Measurements from ENCODE around the gene KCND3.

The KCND3 gene

GRCh38 chr1:111758373-111758772 is 231.1 kb downstream of the KCND3 start:
- DNase-seq (ENCODE audit: low spot score) = no peak
- Histone ChIP-seq H3K23ac (ENCODE audit: low read depth, low read length, poor library complexity) (no peak overlapping the region), H3K4me1 (ENCODE audit: control insufficient read depth in 2 of 2, insufficient read depth in 1 of 2, low read depth in 1 of 2, low read length in 2 of 2) (peaks cover 5 to 11% of the 10 kb centered on the region in 2 donors), H2BK5ac (ENCODE audit: low read length) (no peak overlapping the region), H4K91ac (ENCODE audit: low read depth, low read length, poor library complexity) (no peak overlapping the region), H3K36me3 (replicated peaks in 1 of 2; ENCODE audit: control insufficient read depth in 2 of 2, insufficient read depth in 2 of 2, low read length in 2 of 2) (peaks cover 12 to 67% of the 10 kb centered on the region in 2 donors), H2BK15ac (ENCODE audit: low read length) (no peak overlapping the region), H3K27me3 (ENCODE audit: control insufficient read depth in 3 of 3, insufficient read depth in 3 of 3, low read depth in 1 of 3, low read length in 3 of 3) (no peaks in the 10 kb centered on the region), H3K27ac (replicated peaks; ENCODE audit: low read length) (no peak overlapping the region), H3K18ac (ENCODE audit: low read length) (no peak overlapping the region), H3K4me2 (ENCODE audit: insufficient read depth, low read length, poor library complexity, severe bottlenecking) (no peak overlapping the region), H3K9ac (ENCODE audit: low read depth, low read length, poor library complexity) (no peak overlapping the region), H3K4me3 (ENCODE audit: low read length in 2 of 2) (no peak overlapping the region), H2BK12ac (ENCODE audit: low read length) (no peak overlapping the region), H2BK120ac (ENCODE audit: low read depth, low read length) (no peak overlapping the region), H3K14ac (ENCODE audit: low read length) (no peak overlapping the region), H3K4ac (ENCODE audit: low read length) (no peak overlapping the region), H2AK5ac (ENCODE audit: low read depth, low read length) (no peak overlapping the region), H3K79me1 (ENCODE audit: low read depth, low read length) (no peaks in the 10 kb centered on the region), H4K8ac (ENCODE audit: low read depth, low read length) (no peak overlapping the region), H2AFZ (ENCODE audit: low read length) (no peak overlapping the region), H3K9me3 (replicated peaks in 1 of 2; ENCODE audit: control insufficient read depth in 2 of 2, insufficient read depth in 1 of 2, low read depth in 1 of 2, low read length in 2 of 2) (no peaks in the 10 kb centered on the region)
- WGBS, 2 donors (ENCODE audit: extremely low coverage in 2 of 2, insufficient read length in 2 of 2, insufficient replicate concordance in 1 of 2) = no CpG with 5 or more reads among the region's 2 CpGs

GRCh38 chr1:111756124-111756513 is 233.3 kb downstream of the KCND3 start:
- Histone ChIP-seq H2AK5ac (ENCODE audit: low read depth, low read length) (no peak overlapping the region), H3K27me3 (ENCODE audit: control insufficient read depth in 3 of 3, insufficient read depth in 3 of 3, low read depth in 1 of 3, low read length in 3 of 3) (no peaks in the 10 kb centered on the region), H3K4me3 (ENCODE audit: low read length in 2 of 2) (peak overlapping the region; percentile 87 to 91), H4K91ac (ENCODE audit: low read depth, low read length, poor library complexity) (no peak overlapping the region), H3K9me3 (replicated peaks in 1 of 2; ENCODE audit: control insufficient read depth in 2 of 2, insufficient read depth in 1 of 2, low read depth in 1 of 2, low read length in 2 of 2) (no peaks in the 10 kb centered on the region), H2BK5ac (ENCODE audit: low read length) (peak overlapping the region; percentile 19), H3K36me3 (replicated peaks in 1 of 2; ENCODE audit: control insufficient read depth in 2 of 2, insufficient read depth in 2 of 2, low read length in 2 of 2) (peaks cover 4 to 44% of the 10 kb centered on the region in 2 donors), H3K23ac (ENCODE audit: low read depth, low read length, poor library complexity) (peak overlapping the region; percentile 67), H3K14ac (ENCODE audit: low read length) (no peak overlapping the region), H2BK12ac (ENCODE audit: low read length) (no peak overlapping the region), H2BK120ac (ENCODE audit: low read depth, low read length) (no peak overlapping the region), H3K18ac (ENCODE audit: low read length) (peak overlapping the region; percentile 98), H2BK15ac (ENCODE audit: low read length) (no peak overlapping the region), H3K4me1 (ENCODE audit: control insufficient read depth in 2 of 2, insufficient read depth in 1 of 2, low read depth in 1 of 2, low read length in 2 of 2) (peaks cover 5 to 11% of the 10 kb centered on the region in 2 donors), H3K9ac (ENCODE audit: low read depth, low read length, poor library complexity) (peak overlapping the region; percentile 89), H2AFZ (ENCODE audit: low read length) (peak overlapping the region; percentile 92), H4K8ac (ENCODE audit: low read depth, low read length) (no peak overlapping the region), H3K79me1 (ENCODE audit: low read depth, low read length) (no peaks in the 10 kb centered on the region), H3K4me2 (ENCODE audit: insufficient read depth, low read length, poor library complexity, severe bottlenecking) (peak overlapping the region; percentile 41), H3K27ac (replicated peaks; ENCODE audit: low read length) (peak overlapping the region; percentile 98), H3K4ac (ENCODE audit: low read length) (no peak overlapping the region)
- no peak for DNase-seq (ENCODE audit: low spot score)
- no CpG with 5 or more reads among the region's 35 CpGs for WGBS, 2 donors (ENCODE audit: extremely low coverage in 2 of 2, insufficient read length in 2 of 2, insufficient replicate concordance in 1 of 2)

DNA sequence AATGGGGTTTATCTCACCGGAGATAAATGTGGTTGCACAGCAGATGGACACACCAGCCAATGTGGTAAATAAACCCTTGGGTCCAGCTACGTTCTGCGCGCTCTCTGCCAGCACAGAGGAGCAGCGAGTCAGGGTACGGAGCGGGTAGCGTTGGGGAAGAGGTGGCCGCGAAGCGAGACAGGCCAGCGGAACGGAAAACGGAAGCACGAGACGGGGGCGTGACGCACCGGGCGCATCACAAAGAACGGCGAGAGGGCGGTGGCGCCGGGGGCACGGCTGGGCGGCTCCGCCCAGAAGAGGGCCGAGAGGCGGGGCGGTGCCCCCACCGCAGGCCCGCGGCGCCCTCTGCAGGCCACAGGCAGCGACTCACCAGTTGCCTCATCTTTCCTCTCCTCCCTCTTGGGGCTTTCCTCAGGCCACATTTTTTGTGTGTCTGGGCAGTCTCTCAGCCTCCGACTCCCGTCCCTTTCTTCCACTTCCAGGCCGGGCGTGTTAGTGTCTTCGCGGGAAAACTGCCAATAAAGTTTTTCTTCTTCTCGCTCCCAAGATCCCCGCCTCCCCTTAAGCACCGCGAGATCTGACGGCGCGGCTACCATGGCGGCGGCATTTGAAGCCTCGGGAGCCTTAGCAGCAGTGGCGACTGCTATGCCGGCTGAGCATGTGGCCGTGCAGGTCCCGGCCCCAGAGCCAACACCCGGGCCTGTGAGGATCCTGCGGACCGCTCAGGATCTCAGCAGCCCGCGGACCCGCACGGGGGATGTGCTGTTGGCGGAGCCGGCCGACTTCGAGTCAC is 233.9 kb downstream of the KCND3 start, which contains the start of gene DDX20:
DDX20 (plus strand) TSS at position 571 of the 793 bp plus-strand sequence; CDS start at position 595, 24 bp downstream.
- no peak within 1 kb of the TSS for H2AK5ac ChIP-seq (ENCODE audit: low read depth, low read length)
- peak within 1 kb of the TSS; percentile 92 for H2AFZ ChIP-seq (ENCODE audit: low read length)
- peak within 1 kb of the TSS; percentile 98 for H3K18ac ChIP-seq (ENCODE audit: low read length)
- peak within 1 kb of the TSS; percentile 67 for H3K23ac ChIP-seq (ENCODE audit: low read depth, low read length, poor library complexity)
- H3K79me1 ChIP-seq (ENCODE audit: low read depth, low read length) = no peaks in the 10 kb centered on the region
- H3K9me3 ChIP-seq (replicated peaks in 1 of 2; ENCODE audit: control insufficient read depth in 2 of 2, insufficient read depth in 1 of 2, low read depth in 1 of 2, low read length in 2 of 2) = no peaks in the 10 kb centered on the region
- no peak within 1 kb of the TSS for H2BK120ac ChIP-seq (ENCODE audit: low read depth, low read length)
- peak within 1 kb of the TSS; percentile 98 for H3K9ac ChIP-seq (ENCODE audit: low read depth, low read length, poor library complexity)
- peak within 1 kb of the TSS; percentile 98 for H3K27ac ChIP-seq (replicated peaks; ENCODE audit: low read length)
- peaks cover 7 to 11% of the 10 kb centered on the region in 2 donors for H3K4me1 ChIP-seq (ENCODE audit: control insufficient read depth in 2 of 2, insufficient read depth in 1 of 2, low read depth in 1 of 2, low read length in 2 of 2)
- no peak within 1 kb of the TSS for H4K8ac ChIP-seq (ENCODE audit: low read depth, low read length)
- no peak within 1 kb of the TSS for H2BK15ac ChIP-seq (ENCODE audit: low read length)
- H3K4me3 ChIP-seq (ENCODE audit: low read length in 2 of 2) = peak within 1 kb of the TSS; percentile 87 to 91
- H3K4ac ChIP-seq (ENCODE audit: low read length) = peak within 1 kb of the TSS; percentile 56
- H3K14ac ChIP-seq (ENCODE audit: low read length) = peak within 1 kb of the TSS; percentile 41
- H3K36me3 ChIP-seq (replicated peaks in 1 of 2; ENCODE audit: control insufficient read depth in 2 of 2, insufficient read depth in 2 of 2, low read length in 2 of 2) = peaks cover 2 to 38% of the 10 kb centered on the region in 2 donors
- H3K27me3 ChIP-seq (ENCODE audit: control insufficient read depth in 3 of 3, insufficient read depth in 3 of 3, low read depth in 1 of 3, low read length in 3 of 3) = no peaks in the 10 kb centered on the region
- DNase-seq (ENCODE audit: low spot score) = peak; percentile 95
- H3K4me2 ChIP-seq (ENCODE audit: insufficient read depth, low read length, poor library complexity, severe bottlenecking) = peak within 1 kb of the TSS; percentile 80
- H2BK5ac ChIP-seq (ENCODE audit: low read length) = peak within 1 kb of the TSS; percentile 19
- H4K91ac ChIP-seq (ENCODE audit: low read depth, low read length, poor library complexity) = peak within 1 kb of the TSS; percentile 96
- no CpG with 5 or more reads among the region's 67 CpGs for WGBS, 2 donors (ENCODE audit: extremely low coverage in 2 of 2, insufficient read length in 2 of 2, insufficient replicate concordance in 1 of 2)
- H2BK12ac ChIP-seq (ENCODE audit: low read length) = no peak within 1 kb of the TSS

DNA sequence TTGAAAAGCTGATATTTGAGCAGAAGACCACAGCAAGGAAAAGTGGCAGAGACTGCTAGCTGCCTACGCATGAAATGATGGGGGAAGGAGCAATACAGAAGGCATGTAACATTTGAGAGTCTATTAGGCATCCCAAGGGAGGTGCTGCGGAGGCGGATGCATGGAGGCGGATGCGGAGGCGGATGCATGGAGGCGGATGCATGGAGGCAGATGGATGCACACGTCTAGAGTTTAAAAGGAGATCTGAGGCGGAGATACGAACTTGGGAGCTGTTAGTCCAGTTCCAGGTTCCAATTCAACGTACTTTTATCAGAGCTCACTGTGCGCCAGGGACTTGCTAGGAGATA is 234.5 kb downstream of the KCND3 start:
- Histone ChIP-seq H3K4ac (ENCODE audit: low read length) (peak overlapping the region; percentile 56), H2BK5ac (ENCODE audit: low read length) (no peak overlapping the region), H3K27ac (replicated peaks; ENCODE audit: low read length) (peak overlapping the region; percentile 98), H2BK12ac (ENCODE audit: low read length) (no peak overlapping the region), H3K79me1 (ENCODE audit: low read depth, low read length) (no peaks in the 10 kb centered on the region), H4K8ac (ENCODE audit: low read depth, low read length) (no peak overlapping the region), H3K4me1 (ENCODE audit: control insufficient read depth in 2 of 2, insufficient read depth in 1 of 2, low read depth in 1 of 2, low read length in 2 of 2) (peaks cover 10 to 11% of the 10 kb centered on the region in 2 donors), H3K23ac (ENCODE audit: low read depth, low read length, poor library complexity) (peak overlapping the region; percentile 67), H3K18ac (ENCODE audit: low read length) (peak overlapping the region; percentile 97), H3K9me3 (replicated peaks in 1 of 2; ENCODE audit: control insufficient read depth in 2 of 2, insufficient read depth in 1 of 2, low read depth in 1 of 2, low read length in 2 of 2) (no peaks in the 10 kb centered on the region), H2AK5ac (ENCODE audit: low read depth, low read length) (no peak overlapping the region), H3K9ac (ENCODE audit: low read depth, low read length, poor library complexity) (peak overlapping the region; percentile 98), H2BK120ac (ENCODE audit: low read depth, low read length) (no peak overlapping the region), H3K36me3 (replicated peaks in 1 of 2; ENCODE audit: control insufficient read depth in 2 of 2, insufficient read depth in 2 of 2, low read length in 2 of 2) (peaks cover 2 to 33% of the 10 kb centered on the region in 2 donors), H3K27me3 (ENCODE audit: control insufficient read depth in 3 of 3, insufficient read depth in 3 of 3, low read depth in 1 of 3, low read length in 3 of 3) (no peaks in the 10 kb centered on the region), H3K14ac (ENCODE audit: low read length) (no peak overlapping the region), H3K4me3 (ENCODE audit: low read length in 2 of 2) (peak overlapping the region; percentile 83 to 87), H2AFZ (ENCODE audit: low read length) (peak overlapping the region; percentile 92), H3K4me2 (ENCODE audit: insufficient read depth, low read length, poor library complexity, severe bottlenecking) (peak overlapping the region; percentile 80), H4K91ac (ENCODE audit: low read depth, low read length, poor library complexity) (no peak overlapping the region), H2BK15ac (ENCODE audit: low read length) (no peak overlapping the region)
- DNase-seq (ENCODE audit: low spot score) = no peak
- WGBS, 2 donors (ENCODE audit: extremely low coverage in 2 of 2, insufficient read length in 2 of 2, insufficient replicate concordance in 1 of 2) = no CpG with 5 or more reads among the region's 12 CpGs

All from neuronal stem cell (in vitro differentiated cells).